Femur (tissue), 1 donor: ENCODE measurements around the gene METTL16.

Source experiments
- DNase-seq: peaks from one replicate; pipeline ENCODE4 v3.0.0-alpha.2; 2017

METTL16 gene

DNA sequence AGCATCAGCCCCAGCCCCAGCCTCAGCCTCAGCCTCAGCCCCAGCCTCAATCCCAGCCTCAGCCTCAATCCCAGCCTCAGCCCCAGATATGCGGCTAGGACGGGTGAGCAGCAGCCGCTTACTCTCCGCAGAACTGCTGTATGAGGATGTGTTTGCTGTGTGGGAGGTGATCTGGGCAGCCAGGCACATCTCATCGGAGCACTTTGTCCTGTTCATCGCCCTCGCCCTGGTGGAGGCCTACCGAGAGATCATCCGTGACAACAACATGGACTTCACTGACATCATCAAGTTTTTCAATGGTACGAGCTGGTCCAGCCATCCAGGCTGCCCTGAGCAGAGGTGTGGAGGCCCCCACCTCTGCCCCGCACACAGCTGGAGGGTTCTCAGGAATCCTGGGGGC lies 132.8 kb downstream of the METTL16 start:
- DNase-seq = no peak

DNA sequence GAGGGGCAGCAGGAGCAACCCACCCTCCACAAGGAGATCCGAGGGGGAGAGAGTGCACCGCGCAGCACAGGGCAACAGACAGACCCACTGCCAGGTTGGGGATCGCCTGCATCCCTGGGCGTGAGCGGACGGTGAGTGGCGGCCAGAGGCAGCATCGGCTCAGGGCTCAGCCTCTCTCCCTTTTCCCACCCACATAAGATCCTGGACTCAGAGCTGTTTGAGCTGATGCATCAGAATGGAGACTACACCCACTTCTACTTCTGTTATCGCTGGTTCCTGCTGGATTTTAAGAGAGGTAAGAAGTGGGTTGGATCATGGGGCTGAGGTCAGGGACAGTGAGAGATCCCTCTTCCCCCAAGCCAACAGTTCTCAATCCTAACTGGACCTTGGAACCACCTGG lies 134.0 kb downstream of the METTL16 start:
- DNase-seq = no peak

DNA sequence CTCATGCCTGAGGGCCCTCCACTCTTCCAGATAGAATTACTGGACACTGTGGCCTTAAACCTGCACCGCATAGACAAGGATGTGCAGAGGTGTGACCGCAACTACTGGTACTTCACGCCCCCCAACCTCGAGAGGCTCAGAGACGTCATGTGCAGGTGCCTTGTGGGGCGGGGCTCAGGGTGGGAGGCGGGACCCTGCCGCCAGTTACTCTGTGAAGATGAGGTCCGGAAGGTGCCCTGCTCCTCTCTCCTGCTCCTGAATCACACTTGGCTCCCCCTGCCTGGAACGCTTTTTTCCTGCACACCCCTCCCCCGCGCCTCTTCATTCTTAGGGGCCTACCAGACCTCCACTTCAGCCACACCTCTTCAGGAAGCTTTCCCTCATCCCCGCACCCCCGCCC lies 135.6 kb downstream of the METTL16 start:
- DNase-seq = no peak

DNA sequence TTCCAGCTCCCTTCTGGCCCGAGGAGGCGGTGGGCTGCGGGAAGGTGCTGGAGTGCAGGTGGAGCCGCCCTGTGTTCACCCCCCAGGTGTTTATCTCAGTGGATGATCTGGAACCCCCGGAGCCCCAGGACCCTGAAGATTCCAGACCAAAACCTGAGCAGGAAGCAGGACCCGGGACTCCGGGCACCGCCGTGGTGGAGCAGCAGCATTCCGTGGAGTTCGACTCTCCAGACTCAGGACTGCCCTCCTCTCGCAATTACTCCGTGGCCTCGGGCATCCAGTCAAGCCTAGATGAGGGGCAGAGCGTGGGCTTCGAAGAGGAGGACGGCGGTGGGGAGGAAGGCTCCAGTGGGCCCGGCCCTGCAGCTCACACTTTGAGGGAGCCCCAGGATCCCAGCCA lies 136.3 kb downstream of the METTL16 start:
- no peak for DNase-seq

GRCh38 chr17:2374549-2375285 lies 137.0 kb downstream of the METTL16 start:
- DNase-seq = no peak

DNA sequence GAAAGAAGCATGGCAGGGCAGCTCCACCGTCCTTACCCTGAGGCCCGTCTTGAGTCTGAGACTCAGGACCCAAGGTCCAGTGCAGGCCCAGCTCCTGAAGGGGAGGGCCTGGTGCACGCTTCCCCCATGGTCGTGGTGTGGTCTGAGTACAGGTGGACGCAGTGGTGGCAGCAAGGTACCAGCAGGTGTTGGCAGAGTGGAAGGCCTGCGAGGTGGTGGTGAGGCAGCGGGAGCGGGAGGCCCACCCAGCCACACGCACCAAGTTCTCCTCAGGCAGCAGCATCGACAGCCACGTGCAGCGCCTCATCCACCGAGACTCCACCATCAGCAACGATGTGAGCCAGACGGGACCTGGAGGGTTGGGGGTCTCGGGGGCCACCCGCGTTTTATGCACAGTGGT lies 138.5 kb downstream of the METTL16 start:
- DNase-seq = no peak

DNA sequence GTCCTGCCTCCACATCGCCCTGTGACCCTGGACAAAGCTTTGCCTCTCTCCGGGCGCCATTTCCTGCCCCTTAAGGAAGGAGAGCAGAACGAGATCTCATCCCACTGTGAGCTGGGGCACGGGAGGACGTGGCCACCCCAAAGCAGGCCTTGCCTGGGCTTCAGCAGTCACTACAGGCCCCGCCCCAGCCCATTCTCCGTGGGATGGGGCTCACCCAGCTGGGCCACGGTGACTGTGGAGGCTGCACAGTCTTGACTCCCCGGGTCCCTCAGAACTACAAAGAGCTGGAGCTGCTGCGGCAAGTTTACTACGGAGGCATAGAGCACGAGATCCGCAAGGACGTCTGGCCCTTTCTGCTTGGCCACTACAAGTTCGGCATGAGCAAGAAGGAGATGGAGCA lies 139.0 kb downstream of the METTL16 start:
- no peak for DNase-seq

DNA sequence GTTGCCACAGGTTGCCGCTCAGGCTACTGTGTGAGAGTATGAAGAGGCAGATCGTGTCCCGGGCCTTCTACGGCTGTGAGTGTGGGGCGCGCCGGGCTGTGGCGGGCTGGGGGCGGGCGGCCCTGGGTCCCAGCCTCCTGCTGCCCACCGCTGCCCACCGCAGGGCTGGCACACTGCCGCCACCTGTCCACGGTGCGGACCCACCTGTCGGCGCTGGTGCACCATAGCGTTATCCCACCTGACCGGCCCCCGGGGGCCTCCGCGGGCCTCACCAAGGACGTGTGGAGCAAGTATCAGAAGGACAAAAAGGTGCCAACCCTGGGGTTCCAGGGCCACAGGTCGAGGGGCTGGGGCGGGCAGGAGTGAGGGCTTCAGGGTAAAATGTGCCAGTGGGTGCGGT lies 139.5 kb downstream of the METTL16 start:
- DNase-seq = no peak

DNA sequence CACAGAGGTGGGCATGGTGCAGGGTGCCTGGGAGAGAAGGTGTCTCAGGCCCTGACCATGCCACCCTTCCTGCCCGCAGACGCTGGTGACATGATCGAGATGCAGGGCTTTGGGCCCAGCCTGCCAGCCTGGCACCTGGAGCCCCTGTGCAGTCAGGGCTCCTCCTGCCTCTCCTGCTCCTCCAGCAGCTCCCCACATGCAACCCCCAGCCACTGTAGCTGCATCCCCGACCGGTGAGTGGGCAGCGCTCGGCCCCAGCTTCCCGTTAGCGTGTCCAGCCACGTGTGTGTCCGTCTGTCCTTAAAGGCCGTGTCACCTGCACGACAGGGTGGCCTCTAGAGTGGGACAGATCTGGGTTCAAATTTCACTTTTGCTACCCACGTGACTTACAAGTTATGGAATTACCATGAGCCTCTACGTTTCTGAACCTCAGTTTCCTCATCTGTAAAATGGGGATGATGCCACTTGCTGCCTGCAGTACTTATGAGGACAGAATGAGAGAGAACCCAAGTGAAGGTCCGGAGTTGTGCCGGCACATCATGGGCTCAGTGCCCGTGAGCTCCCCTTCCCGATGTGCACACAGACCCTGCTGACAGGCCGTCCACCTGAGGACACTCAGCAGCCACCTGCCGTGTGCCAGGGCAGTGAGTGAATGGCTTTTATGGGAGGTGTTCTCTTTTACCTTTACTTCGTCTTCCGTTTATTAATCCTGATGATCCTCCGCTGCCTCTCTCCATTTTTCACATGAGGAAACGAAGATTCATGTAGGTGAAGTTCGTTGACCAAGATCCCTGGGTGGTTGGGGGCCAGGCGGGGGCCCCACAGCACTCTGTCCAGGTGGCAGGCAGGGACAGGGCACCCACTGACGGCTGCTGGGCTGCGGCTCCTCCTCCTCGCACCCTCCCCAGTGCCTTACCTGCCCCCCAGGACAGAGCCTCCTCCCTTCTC lies 140.2 kb downstream of the METTL16 start:
- DNase-seq = no peak

- no peak for DNase-seq
Observed at GRCh38 chr17:2370211-2370589, 141.5 kb downstream of the METTL16 start.

GRCh38 chr17:2369551-2370210 lies 142.0 kb downstream of the METTL16 start:
- no peak for DNase-seq

DNA sequence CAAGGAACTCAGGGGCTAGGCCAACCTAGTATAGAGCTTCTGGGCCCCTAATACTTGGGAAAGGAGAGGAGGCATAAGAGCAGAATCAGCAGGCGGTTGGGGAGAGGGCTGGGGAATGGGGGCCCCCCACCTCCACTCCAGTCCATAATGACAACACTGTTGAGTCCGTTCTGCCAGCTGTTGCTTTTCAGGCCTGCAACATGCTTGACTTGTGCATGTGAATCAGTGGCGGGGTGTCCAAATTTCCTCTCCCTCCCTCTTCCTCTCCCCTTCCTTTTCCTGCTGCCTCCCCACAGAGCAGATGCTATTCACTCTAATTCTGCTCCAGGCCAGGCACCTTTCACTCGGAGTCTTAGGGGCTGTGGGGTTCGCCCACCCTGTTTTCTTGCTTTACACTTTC lies 142.6 kb downstream of the METTL16 start:
- no peak for DNase-seq

DNA sequence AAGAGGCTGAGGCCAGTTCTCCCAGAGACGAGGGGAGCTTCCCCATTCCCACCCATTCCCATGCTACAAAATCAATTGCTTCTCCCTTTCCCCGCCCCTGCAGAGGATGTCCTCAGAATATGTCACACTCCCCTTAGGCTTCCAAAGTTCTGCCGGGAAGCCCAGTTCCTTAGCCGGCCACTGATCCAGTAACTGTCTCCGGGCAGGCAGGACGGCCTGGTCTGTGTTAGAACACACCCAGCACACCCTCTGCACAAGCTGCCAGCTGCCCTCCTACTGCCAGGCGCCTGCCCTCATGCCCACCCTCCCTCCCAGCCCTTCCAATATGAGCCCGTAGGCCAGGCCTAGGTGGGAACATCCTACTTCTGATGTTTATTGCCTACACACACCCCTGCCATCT lies 143.3 kb downstream of the METTL16 start:
- DNase-seq = no peak

GRCh38 chr17:2366747-2367494 lies 144.8 kb downstream of the METTL16 start:
- no peak for DNase-seq
